Epithelial cell of esophagus (primary cell): ENCODE measurements around the gene SLC16A12.
A peak's percentile ranks its signal among the peaks of the same experiment; 100 is the strongest.

Experiments
- DNase-seq: peaks from one replicate; pipeline ENCODE4 v3.0.0; 2010; ENCODE audit warnings: low read depth
- H3K4me3 ChIP-seq: 2 replicates; pipeline ENCODE4 v1.5.1; 2011; ENCODE audit warnings: mild to moderate bottlenecking, low read length, control low read depth
- CTCF ChIP-seq: IDR thresholded peaks from 2 replicates; pipeline ENCODE4 v1.5.1; 2011; ENCODE audit warnings: low read depth, mild to moderate bottlenecking, low read length, control low read depth, inconsistent platforms; ENCODE audit not compliant: insufficient read depth; ENCODE audit errors: missing control alignments

Gene SLC16A12

GRCh38 chr10:89523274-89523673, 12.1 kb downstream of the SLC16A12 start:
- no peak for TF ChIP-seq CTCF
- no peak overlapping the region for H3K4me3 ChIP-seq
- no peak for DNase-seq

- no peak overlapping the region for H3K4me3 ChIP-seq
- TF ChIP-seq CTCF: no peak
- peak; percentile 25 for DNase-seq
These were observed 12.9 kb downstream of the SLC16A12 start for GRCh38 chr10:89522463-89522862.

- DNase-seq: no peak
These were observed 14.0 kb downstream of the SLC16A12 start for GRCh38 chr10:89521368-89521767.

DNA sequence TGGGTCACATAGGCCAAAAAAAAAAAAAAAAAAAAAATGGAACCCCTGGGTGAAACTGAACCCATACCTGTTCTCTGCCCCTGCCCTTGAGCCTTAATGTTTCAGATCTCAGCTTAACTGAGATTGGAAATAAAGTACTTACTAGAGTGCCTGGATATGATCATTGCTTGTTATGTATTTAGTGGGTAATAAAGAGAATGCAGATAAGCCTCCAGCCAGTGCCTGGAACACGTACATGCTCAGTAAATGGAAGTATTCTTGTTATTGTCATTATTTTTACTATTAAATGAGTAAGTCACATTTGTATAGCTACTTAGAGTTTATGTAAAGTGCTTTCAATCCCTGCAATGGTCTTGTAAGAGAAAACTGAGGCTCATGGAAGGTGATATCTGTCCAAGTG, 14.7 kb downstream of the SLC16A12 start:
- no peak overlapping the region for H3K4me3 ChIP-seq
- TF ChIP-seq CTCF: no peak
- no peak for DNase-seq

More at GRCh38 chr10:89521368-89521767, 14.0 kb downstream of the SLC16A12 start:
- no peak for TF ChIP-seq CTCF
- no peak overlapping the region for H3K4me3 ChIP-seq

DNA sequence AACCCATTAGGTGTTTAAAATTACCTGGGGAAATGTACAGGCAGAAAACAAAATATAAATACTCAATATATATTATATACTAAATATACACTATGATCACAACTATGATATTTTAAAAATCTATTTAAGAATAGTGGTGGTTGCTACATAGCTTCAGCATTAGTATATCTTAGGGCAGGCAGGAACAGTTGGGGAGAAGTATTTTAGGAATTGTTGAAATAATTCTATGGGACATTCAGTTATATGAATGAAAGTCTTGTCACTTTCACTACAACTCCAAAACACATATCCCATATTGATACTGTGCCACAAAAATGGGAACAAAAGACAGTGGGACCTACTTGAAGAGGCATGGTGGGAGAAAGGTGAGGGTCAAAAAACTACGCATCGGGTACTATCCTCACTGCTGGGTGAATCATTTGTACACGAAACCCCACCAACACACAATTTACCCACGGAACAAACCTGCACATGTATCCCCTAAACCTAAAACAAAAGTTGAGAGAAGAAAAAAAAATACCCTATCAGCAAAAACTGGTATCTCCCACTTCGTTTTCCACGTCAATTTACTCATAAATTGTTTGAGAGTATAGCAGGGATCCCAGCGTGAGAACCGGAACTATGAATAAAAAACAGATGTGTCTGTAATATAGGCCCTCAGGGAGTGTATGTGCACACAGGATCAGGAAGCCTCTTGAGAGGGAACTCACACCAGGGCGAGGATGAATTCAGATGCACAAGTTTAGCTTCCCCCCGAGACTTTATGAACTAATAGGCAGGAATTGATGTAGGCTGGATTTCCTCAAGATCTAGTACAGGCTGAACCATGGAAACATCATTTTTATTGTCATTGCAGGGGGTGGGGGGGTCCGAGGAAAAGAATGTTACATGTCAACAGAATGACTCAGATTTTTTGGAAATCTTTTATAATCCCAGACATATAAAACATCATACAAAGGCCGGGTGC, 16.2 kb downstream of the SLC16A12 start:
- no peak for TF ChIP-seq CTCF
- peak; percentile 52 for DNase-seq

DNA sequence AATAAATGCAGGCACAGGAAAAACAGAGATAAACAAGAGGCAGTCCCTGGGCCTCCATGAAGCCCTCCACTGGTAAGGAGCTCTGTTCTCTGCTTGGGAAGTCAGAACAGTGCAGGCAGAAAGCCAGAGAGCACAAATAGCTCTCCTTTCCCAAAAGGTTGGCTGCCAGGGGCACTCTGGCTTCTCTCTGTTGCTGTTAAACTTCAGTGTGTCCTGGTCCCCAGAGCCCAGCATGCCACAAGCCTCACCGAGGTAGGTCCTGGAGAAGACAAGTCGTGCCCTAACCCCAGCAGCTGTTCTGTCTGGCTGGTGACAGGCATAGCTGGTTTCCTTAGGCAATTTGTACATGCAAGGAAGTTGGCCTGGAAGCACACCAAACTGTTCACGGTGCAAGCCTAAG, 17.3 kb downstream of the SLC16A12 start:
- no peak overlapping the region for H3K4me3 ChIP-seq
- no peak for TF ChIP-seq CTCF
- DNase-seq: no peak

More for the DNA sequence above, 16.2 kb downstream of the SLC16A12 start:
- H3K4me3 ChIP-seq: no peak overlapping the region

- DNase-seq: peak; percentile 93
- no peak for TF ChIP-seq CTCF
- H3K4me3 ChIP-seq: no peak overlapping the region
These were observed 19.1 kb downstream of the SLC16A12 start for GRCh38 chr10:89516149-89516832.
